GM18519 (cell line): ENCODE data around the gene CST9.
A peak's percentile ranks its signal among the peaks of the same experiment; 100 is the strongest.
"Not testable (repeated sequence)": the region's sequence is repeated elsewhere in the genome, so short reads cannot be mapped to it uniquely, and the experiment has no call there.

ENCODE experiments used
- ATAC-seq: cut with Tn5 transposase; IDR thresholded peaks from one replicate; pipeline ENCODE4 v1.9.1; 2021; ENCODE audit warnings: mild to moderate bottlenecking, moderate library complexity; ENCODE audit not compliant: unreplicated experiment, low FRiP score

Gene CST9

DNA sequence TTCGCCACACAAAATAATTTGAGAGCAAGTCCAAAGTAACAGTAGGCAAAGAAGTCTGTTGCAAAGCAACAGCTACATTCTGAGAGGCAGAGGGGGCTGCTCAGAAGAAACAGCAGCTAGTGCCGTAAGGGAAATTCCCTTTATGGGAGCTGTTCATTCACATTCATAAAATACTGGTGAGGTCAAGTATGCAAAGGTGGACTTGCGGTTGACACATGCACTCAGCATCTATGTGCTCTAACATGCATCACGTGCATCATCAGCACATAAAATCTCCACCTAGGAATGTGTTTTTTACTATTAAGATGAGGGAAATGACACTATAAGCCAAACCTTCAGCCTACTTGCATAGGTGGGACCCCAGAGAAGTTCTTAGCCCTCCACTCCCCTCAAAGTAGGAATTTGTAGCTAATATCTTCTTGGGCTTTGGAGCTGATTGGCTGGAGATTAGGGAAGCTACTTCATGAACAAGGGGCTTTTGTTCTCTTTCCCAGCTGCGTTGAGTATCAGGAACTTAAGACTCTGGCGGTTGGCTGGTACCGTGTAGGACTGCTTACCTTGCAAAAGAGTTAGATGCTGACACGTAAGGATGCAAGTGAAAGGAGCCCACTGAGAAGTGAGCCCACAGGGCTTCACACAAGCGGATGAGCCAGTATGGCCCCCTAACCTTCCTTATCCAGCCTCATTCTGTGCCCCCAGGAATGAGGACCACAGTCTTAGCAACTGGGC is 19.7 kb upstream of the CST9 start:
- no peak for ATAC-seq

DNA sequence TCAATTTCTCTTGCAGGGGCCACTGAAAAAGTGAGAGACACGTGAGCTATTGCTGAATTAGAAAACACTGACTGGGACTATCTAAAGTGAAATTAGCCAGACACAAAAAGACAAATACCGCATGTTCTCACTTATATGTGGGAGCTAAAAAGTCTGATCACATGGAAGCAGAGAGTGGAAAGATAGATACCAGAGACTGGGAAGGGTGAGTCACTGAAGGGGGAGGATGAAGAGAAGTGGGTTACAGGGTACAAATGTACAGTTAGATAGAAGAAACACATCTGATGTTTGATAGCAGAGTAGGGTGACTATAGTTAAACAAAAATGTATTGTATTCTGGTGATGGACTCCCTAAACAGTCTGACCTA is 18.6 kb upstream of the CST9 start:
- ATAC-seq, result no peak

DNA sequence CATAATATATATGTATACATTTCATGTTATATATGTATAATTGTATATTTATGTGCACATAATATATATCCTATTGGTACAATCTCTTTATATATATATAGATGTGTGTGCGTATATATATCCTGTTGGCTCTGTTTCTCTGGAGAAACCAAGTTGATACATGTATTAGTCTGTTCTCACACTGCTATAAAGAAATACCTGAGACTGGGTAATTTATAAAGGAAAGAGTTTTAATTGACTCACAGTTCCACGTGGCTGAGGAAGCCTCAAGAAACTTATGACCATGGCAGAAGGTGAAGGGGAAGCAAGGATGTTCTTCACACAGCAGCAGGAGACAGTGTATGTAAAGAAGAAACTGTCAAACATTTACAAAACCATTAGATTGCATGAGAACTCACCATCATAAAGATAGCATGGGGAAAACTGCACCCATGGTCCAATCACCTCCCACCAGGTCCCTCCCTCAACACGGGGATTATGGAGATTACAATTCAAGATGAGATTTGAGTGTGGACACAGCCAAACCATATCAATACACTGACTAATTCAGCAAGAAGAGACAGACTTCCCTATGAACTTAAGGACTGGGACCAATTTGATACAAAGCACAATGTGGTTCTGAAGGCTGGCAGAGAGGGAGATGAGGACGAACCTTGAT is 18.1 kb upstream of the CST9 start:
- no peak for ATAC-seq

DNA sequence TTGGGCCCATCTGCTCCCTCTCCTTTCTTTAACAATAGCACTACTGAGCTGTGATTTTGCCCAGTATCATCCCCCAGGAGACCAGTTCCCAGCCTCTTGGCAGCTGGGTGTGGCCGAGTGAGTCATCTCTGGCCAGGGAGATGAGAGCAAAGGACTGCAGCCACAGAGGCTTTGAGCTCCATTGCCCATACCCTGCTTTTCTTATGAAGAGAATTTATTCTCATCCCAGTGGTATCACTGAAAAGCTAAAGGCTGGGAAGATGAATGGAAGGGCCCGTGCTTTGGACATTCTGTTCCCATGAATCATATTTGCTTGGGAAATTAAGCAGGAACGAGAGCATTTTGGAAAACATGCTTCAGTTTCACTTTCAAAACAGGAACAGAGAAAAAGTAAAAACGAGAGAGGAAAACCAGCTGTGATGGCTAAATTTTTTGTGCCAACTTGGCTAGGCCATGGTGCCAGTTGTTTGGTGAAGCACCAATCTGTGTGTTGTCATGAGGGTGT is 17.2 kb upstream of the CST9 start:
- ATAC-seq, result no peak

DNA sequence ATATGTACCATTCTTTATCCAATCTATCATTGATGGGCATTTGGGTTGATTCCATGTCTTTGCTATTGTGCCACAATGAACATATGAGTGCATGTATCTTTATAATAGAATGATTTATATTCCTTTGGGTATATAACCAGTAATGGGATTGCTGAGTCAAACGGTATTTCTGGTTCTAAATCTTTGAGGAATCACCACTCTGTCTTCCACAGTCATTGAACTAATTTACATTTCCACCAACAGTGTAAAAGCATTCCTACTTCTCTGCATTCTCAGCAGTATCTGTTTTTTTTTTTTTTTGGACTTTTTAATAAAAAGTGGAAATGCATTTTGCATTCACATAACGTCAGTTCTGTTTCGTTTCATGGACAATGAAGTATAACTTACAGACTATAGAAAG is 16.7 kb upstream of the CST9 start:
- not testable (repeated sequence) for ATAC-seq

DNA sequence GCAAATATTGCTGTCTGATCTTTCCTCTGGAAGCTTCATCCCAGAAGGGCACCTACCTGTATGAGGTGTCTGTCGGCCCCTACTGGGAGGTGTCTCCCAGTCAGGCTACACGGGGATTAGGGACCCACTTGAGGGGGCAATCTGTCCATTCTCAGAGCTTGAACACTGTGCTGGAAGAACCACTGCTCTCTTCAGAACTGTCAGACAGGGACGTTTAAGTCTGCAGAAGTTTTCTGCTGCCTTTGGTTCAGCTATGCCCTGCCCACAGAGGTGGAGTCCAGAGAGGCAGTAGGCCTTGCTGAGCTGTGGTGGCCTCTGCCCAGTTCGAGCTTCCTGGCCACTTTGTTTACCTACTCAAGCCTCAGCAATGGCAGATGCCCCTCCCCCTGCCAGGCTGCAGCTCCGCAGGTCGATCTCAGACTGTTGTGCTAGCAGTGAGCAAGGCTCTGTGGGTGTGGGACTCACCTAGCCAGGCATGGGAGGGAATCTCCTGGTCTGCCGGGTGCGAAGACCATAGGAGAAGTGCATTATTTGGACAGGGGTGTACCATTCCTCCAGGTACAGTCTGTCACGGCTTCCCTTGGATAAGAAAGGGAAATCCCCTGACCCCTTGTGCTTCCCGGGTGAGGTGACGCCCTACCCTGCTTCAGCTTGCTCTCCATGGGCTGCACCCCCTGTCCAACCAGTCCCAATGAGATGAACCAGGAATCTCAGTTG is 15.1 kb upstream of the CST9 start:
- not testable (repeated sequence) for ATAC-seq

DNA sequence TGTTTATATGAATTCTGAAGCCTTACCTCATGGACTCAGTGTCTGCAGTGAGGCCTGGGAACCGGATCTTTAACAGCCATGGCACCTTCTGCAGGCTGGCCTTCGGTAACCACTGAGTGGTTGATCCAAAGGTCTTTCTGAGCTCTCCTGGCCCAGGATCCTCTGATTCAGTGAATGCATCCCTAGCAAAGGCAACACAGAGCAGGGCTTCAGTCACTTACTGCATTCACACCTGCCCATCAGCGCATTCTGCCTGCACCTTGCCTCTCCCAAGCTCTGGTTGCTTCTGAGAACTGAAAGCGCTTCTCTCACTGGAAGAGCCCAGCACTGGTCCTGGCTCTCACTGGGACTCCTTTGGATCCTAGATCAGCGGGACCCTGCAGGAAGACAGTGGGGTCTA is 8.4 kb upstream of the CST9 start:
- no peak for ATAC-seq

DNA sequence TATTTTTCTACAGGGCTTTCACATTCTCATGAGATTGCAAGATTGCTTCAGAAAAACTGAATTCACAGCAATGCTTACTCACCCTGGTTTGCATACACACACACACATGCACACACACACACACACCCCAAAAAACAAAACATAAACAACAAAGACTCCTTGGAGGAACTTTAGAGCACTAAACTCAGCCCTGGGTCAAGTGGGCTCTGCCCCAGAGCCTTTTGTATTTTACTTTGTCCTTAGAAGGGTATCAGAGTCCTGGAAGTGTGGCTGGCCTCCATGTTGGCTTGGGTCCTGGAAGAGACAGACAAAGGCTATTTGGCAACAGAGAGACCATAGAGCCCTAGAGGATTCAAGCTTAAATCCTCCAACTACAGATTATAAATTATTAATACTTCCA is 8.0 kb upstream of the CST9 start:
- no peak for ATAC-seq

DNA sequence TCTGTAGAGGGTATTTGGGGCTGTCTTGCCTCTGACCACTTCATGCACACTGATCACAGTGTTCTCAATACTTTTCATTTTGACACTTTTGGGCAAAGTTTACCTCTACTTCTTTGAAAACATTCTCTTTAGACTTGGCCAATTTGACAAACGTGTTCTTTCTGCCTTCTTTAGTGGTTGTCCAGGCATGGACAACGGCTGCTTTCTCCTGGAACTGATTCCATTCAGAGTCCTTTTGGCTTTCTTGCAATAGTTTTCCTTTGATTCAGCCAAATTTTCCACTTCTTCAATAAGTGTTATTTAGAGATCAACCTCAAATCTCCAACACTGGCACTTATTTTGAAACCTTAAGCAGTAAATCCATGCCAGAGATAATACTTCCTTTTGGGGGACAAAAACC is 6.7 kb upstream of the CST9 start:
- ATAC-seq, result no peak

DNA sequence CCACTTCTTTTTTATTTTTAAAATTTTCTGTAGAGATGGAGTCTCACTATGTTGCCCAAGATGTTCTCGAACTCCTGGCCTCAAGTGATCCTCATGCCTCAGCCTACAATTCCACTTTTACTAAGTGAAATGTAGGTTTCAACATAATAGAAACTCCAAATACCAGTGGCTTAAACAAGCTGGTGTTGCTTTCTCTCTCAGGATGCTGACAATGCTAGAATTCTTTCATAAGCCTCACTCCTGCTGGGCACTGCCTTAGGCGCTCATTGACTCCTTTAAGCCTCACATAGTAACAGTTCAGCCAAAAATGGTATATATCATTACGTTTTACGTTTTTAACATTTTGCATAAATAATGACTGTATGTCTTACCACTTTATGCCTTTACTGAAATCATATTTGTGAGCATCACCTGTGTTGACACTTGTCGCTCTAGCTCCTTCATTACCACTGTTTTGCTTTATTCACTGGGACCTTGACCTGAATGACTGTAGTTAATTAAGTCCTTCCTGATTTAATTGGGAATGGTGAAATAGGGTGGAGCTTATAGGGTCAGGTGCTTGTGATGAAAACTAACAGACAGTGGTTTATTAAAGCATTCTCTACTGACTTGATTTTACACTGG is 3.9 kb upstream of the CST9 start:
- ATAC-seq, result no peak

DNA sequence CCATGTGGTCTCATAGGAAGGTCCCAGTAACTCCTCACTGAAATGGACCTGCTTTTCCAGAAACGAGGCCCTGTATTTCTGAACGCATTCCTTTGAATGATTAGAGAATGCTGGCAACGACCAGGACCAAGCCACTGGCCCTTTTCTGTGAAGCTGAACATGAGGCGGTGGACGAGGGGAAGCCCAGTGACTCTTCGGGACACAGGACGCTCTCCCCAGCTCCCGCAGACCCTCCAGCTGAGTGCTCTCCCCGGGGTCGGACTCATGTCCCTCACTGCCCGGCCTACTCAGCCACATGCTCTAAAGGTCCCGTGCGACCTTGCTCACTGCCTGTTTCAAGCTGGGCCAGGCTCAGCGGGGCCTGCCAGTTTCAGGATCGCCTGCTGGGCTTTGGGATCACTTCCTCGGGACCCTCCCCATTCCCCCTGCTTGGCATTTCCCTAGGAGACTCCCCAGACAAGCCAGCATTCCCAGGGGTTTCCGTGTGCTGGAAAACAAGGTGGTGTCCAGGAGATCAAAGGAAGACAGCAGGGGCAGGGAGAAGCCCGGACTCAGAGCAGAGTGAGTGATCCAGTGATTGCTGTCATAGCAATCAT is 2.6 kb upstream of the CST9 start:
- no peak for ATAC-seq

DNA sequence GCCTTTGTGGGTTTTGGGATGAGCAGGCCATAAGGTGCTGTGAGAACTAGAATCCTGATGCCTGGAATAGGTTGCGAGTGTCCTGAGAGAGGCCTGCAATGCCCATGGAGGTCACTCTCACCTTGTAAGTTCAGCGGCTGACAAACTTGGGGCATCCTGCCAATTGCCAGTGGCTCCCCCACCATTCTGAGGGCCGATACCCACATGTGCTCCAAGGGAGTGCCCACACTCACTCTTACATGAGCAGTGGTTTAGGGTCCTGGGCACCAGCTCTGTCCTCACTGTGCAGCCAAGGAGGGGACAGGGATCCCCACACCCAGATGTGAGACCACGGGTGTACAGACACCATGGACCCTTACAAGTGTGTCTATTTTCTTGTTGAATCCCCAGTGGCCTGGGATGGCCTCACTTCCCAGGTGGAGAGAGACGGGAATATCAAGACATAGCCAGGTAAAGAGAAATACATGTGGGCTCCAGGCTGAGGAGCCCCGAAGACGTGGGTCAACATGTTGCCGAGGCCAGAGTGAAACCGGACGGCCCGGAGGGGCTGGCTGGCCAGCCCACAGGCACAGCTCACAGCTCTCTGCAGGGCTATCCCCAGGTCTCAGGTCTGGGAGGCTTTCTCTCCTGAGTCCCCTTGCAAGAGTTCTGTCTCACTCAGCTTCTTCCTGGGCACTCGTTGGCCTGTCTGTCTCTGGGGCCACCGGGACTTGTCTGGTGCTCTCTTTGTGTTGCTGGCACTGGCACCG is 2.0 kb upstream of the CST9 start:
- no peak for ATAC-seq

DNA sequence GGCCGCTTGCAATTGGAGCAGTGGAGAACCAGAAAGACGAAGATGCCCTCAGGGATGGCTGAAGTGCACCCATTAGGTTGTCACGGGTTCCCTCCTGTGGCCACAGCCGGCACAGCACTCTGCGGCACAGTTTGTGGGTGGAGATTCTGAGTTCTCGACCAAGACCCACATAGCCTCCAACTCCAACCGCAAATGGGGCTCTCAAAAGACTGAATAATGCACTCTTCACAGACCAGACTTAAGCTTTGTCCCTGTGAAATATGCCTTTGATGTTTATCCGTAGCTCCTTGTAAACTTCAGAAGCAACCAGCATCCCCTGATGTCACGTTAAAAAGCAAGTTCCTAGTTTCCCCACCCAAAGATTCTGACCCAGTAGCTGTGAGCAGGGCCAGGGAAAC is 934 bp upstream of the CST9 start:
- ATAC-seq, result peak; percentile 91

DNA sequence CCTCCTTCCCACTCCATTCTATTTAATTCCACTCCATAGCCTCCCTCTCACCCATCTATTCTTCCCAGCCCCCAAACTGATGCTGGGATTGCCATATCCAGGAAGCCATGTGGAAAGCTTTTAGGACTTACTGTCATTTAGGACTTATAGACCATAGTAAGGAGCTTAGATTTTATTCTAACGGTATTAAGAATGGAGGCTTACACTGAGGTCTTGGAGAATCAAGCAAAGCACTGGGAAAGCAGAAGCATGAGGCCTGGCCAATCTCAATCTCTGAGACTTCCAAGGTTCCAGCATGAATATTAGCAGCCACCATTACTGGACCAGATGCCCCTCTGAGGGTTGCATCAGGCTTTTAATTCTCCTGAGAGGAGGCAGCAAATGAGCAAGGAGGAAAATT is 1.4 kb downstream of the CST9 start:
- ATAC-seq, result no peak

DNA sequence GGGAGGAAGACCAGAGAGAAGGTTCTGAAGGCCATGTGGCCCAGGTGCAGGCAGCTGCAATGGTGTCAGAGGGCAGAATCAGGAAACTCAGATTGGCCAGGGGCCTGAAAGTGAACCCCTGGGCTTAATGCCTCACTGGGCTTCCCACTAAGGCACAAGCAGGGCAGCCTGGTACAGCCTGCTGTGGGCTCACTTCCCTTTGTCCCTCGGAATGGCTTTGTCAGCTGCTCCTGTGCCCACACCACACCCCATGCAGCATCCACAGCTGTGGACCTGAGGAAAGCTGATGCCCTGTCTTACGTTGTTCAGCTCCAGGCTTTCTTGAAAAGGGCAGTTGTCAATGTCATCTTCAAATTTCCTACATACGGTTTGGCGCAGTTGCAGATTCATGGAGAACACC is 2.4 kb downstream of the CST9 start:
- no peak for ATAC-seq

DNA sequence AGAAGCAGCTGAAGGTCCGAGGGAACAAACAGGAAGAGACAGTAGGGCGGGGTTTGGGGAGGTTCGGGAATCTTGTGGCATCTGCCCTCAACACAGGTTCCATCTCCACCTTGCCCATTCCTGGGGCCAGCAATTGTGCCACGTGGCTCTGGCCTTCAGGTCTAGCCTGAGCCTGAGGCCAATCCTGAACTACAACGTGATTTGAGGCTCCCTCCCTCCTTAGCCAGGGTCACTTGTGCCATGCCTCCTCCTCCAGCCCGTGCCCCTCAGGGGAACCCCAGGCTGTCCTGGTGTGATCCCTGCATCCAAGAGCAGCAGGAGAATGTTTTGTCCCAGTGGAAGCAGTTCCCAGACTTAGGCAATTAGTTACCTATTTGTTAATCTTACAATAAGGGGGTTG is 3.0 kb downstream of the CST9 start:
- ATAC-seq, result no peak

DNA sequence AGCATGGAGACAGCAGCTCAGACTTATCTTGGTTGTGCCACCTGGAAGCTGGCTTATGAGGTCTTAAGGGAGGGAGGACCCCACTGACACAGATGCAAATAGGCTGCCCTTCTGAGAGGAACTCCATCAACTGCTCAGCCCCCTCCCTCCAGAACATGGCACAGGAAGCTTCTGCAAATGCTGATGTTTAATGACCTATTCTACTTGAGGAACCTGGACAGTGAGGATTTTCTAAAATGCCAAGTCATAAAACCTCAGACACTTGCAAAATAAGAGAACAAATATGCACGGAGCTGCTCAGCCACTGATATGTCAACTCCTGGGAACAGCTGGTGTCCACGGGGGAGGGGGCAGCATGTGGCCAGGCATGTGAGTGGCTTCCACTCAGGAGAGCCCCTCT is 3.5 kb downstream of the CST9 start:
- no peak for ATAC-seq

DNA sequence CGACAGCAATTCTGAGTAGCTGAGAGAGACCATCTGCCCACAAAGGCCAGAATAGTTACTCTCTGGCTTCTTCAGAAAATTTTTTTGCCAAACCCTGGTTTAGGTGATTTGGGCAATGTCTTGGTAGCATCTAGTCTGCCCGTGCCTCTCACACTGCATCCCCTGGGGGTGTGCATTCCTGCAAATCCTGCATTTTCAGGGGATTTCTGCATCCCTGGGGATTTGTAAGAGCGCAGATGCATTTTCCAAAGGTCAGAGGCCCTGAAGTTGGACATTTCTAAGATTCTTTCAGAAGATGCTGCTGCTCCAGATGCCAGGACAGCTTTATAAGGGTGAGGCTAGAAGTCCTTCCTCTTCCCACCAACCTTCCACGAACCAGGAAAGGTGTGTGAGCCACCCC is 4.0 kb downstream of the CST9 start:
- ATAC-seq, result no peak

DNA sequence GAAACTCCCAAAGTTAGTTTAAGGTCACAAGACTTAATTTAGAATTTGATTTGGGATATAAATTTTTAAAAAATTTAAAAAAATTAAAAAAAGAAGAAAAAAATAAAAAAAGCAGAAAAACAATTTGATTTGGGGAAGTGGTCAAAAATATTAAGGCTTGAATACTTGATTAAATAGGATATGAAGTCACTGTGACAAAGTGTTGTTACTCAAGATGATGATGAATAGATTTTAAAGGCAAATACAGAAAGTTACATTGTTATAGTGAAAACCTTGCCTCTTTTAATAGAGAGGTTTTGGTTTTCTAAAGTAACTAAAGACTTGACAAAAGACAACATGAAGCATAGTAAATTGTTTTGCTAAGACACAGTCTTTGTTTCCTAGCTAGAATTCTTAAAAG is 7.2 kb downstream of the CST9 start:
- no peak for ATAC-seq

DNA sequence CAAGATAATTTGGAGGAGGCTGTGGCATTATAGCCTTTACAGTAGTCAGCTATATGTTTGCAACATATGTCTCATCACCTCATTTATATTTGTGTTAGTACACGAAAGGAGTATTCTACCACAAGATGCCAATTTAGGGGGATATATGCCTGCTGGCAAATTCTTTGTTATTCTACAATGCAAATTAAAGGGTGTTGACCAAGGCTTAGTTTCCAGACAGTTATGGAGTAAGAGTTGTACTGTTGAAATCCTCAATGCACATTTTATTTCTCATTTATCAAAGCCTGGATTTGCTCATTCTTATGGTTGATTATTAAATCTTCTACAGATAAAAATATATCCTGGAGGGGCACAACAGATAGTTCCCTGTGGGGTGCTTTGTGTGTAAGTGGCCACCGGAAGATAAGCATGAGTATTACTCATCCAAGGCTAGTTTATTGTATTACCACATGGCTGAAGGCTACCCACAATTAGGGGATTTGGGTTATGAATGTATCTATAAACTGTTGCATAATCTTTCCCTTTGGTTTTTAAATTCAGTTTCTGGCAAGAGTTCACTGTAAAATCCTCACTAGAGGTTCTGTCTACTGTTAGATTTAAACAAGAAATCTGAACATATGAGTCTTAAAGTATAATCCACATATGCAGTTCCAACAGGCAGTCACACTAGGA is 9.0 kb downstream of the CST9 start:
- no peak for ATAC-seq
